Endometrial microvascular endothelial cells (primary cell): ENCODE data around the gene FCRL1. TPM values are rescaled to one million over a fixed set of nuclear protein-coding genes. Genes with fewer than 3 reads are reported as not detected.

ENCODE experiments used
- in situ Hi-C: cut with HindIII; loops from 2 replicates; pipeline ENCODE4 v1.10.0; 2017; ENCODE audit warnings: low sequenced_read_pairs, low pct_unique_long_range_greater_than_20kb; ENCODE audit errors: inconsistent ontology term
- total RNA-seq: library from RNA; depleted of rRNA; stranded (reverse); fragments of >200 nt; gene quantifications from one replicate; pipeline ENCODE4 v1.2.3, GENCODE V29; 2015; ENCODE audit errors: inconsistent ontology term

Gene FCRL1
- not detected for total RNA-seq

- in situ Hi-C loops: no loop called here
Measured at GRCh38 chr1:157819896-157820295, at the start of gene FCRL1. Gene FCRL1, minus strand, starts transcription at chr1:157820120. Its CDS starts 83 bp downstream, at chr1:157820037.

- in situ Hi-C loops: no loop called here
Measured at GRCh38 chr1:157868654-157869053, 48.7 kb upstream of the FCRL1 start.

GRCh38 chr1:157862114-157863070 lies 42.5 kb upstream of the FCRL1 start:
- in situ Hi-C loops: no loop called here

- in situ Hi-C loops: no loop called here
Measured at GRCh38 chr1:157856538-157856937, 36.6 kb upstream of the FCRL1 start.

- in situ Hi-C loops: no loop called here
Measured at GRCh38 chr1:157852476-157852875, 32.6 kb upstream of the FCRL1 start.

GRCh38 chr1:157849229-157849875 lies 29.4 kb upstream of the FCRL1 start:
- in situ Hi-C loops: no loop called here

GRCh38 chr1:157844089-157844830 lies 24.3 kb upstream of the FCRL1 start:
- in situ Hi-C loops: no loop called here

- in situ Hi-C loops: no loop called here
Measured at GRCh38 chr1:157842939-157843338, 23.0 kb upstream of the FCRL1 start.

- in situ Hi-C loops: no loop called here
Measured at GRCh38 chr1:157841708-157842107, 21.8 kb upstream of the FCRL1 start, which contains the start of gene CD5L. Gene CD5L, minus strand, starts transcription at chr1:157841808. Its CDS starts 107 bp downstream, at chr1:157841701.

GRCh38 chr1:157838966-157839365 lies 19.0 kb upstream of the FCRL1 start:
- in situ Hi-C loops: no loop called here

GRCh38 chr1:157834430-157834829 lies 14.5 kb upstream of the FCRL1 start:
- in situ Hi-C loops: no loop called here

GRCh38 chr1:157833145-157833544 lies 13.2 kb upstream of the FCRL1 start:
- in situ Hi-C loops: no loop called here

- in situ Hi-C loops: no loop called here
Measured at GRCh38 chr1:157831968-157832626, 12.2 kb upstream of the FCRL1 start.

GRCh38 chr1:157830887-157831286 lies 11.0 kb upstream of the FCRL1 start:
- in situ Hi-C loops: no loop called here

GRCh38 chr1:157829711-157830110 lies 9.8 kb upstream of the FCRL1 start:
- in situ Hi-C loops: no loop called here

- in situ Hi-C loops: no loop called here
Measured at GRCh38 chr1:157829210-157829609, 9.3 kb upstream of the FCRL1 start.

GRCh38 chr1:157820299-157820698 lies 379 bp upstream of the FCRL1 start:
- in situ Hi-C loops: no loop called here

GRCh38 chr1:157819215-157819614 lies 705 bp downstream of the FCRL1 start:
- in situ Hi-C loops: no loop called here

- in situ Hi-C loops: no loop called here
Measured at GRCh38 chr1:157813269-157813668, 6.7 kb downstream of the FCRL1 start.
